GM12878 (cell line): ENCODE results near the gene BCL2L13. TPM values are rescaled to one million over a fixed set of nuclear protein-coding genes. Genes with fewer than 3 reads are reported as not detected.

Experiments used
- FOXM1 ChIP-seq: IDR thresholded peaks from 2 replicates; pipeline ENCODE4 v1.6.1; 2012; ENCODE audit warnings: low read depth, mild to moderate bottlenecking, inconsistent platforms, low read length, moderate library complexity
- KLF5 ChIP-seq: fragments of 450-650 bp; IDR thresholded peaks from 2 replicates; pipeline ENCODE4 v1.6.1; 2014; ENCODE audit warnings: mild to moderate bottlenecking; ENCODE audit not compliant: partially characterized antibody
- PML ChIP-seq: IDR thresholded peaks from 2 replicates; pipeline ENCODE4 v1.6.1; 2012; ENCODE audit warnings: low read length, inconsistent platforms
- PRDM15 ChIP-seq: fragments of 450-650 bp; formaldehyde crosslinking; IDR thresholded peaks from 2 replicates; pipeline ENCODE4 v1.4.0; 2020; ENCODE audit warnings: mild to moderate bottlenecking, moderate library complexity
- RAD21 ChIP-seq: IDR thresholded peaks from 2 replicates; pipeline ENCODE4 v1.6.1; 2011; ENCODE audit warnings: mild to moderate bottlenecking, low read depth, low read length, moderate library complexity; ENCODE audit not compliant: insufficient read depth
- SKIL ChIP-seq: fragments of 450-650 bp; IDR thresholded peaks from 2 replicates; pipeline ENCODE4 v1.6.1; 2017; ENCODE audit warnings: mild to moderate bottlenecking, low read depth, inconsistent platforms; ENCODE audit not compliant: poor library complexity, severe bottlenecking
- TCF3 ChIP-seq: IDR thresholded peaks from 2 replicates; pipeline ENCODE4 v1.6.1; 2012; ENCODE audit warnings: low read depth, mild to moderate bottlenecking, low read length, borderline replicate concordance; ENCODE audit not compliant: insufficient read depth
- ZNF24 ChIP-seq: fragments of 450-650 bp; IDR thresholded peaks from 2 replicates; pipeline ENCODE4 v1.6.1; 2017; ENCODE audit warnings: antibody characterized with exemption, mild to moderate bottlenecking
- ZNF274 ChIP-seq: IDR thresholded peaks from one replicate; pipeline ENCODE4 v1.8.0; 2011; ENCODE audit not compliant: insufficient read length, insufficient read depth
- polyA plus RNA-seq, 11 experiments: library from polyadenylated mRNA; depleted of rRNA in 4 of 11; unstranded in 6 of 11; stranded (reverse) in 5 of 11; fragments of >200 nt; fragmentation: Nextera tagmentation in 4 of 11; fragmentation: Illumina TruSeq in 1 of 11; extraction: Ambion mirVana in 4 of 11; extraction: Trizol in 1 of 11; gene quantifications; 1 replicate in 1 of 11; 2 replicates in 10 of 11; pipeline versions ENCODE4 v1.2.1 to v1.2.3, GENCODE V29; 2011 to 2016; ENCODE audit warnings: inconsistent platforms in 2 of 11, missing spikeins in 2 of 11, low read depth in 1 of 11
- total RNA-seq, 4 experiments: library from RNA; depleted of rRNA in 3 of 4; stranded (reverse); fragments of >200 nt in 3 of 4; fragmentation: Illumina TruSeq in 1 of 4; extraction: Trizol in 1 of 4; gene quantifications; 2 replicates each; pipeline versions ENCODE4 v1.2.1 to v1.2.3, GENCODE V29; 2013 to 2021
- TF ChIP-seq, protein P1 (sequence below): IDR thresholded peaks from 2 replicates; pipeline ENCODE4 v1.6.1; 2012; ENCODE audit warnings: mild to moderate bottlenecking, low read depth, low read length
- TF ChIP-seq, protein P2 (sequence below): IDR thresholded peaks from 2 replicates; pipeline ENCODE4 v1.6.1; 2012; ENCODE audit warnings: improper control_type of control experiment, low read depth, low read length; ENCODE audit not compliant: insufficient replicate concordance
- TF ChIP-seq, protein P3 (sequence below): IDR thresholded peaks from 2 replicates; pipeline ENCODE4 v1.6.1; 2012; ENCODE audit warnings: low read depth, low read length, improper control_type of control experiment

BCL2L13 gene
- total and polyA plus RNA-seq, 10 of the 15 experiments (the other 5 are each of a cell fraction or from before 2014, with no cell fraction given), result 18.6 to 30.6 (median 28.2) TPM

- TF ChIP-seq PRDM15 (CRISPR knock-in tag), result no peak
- no peak for TF ChIP-seq RAD21
- peak; percentile 25; the same call in 1 of the 2 replicates for TF ChIP-seq ZNF24
- TF ChIP-seq, protein P1, sequence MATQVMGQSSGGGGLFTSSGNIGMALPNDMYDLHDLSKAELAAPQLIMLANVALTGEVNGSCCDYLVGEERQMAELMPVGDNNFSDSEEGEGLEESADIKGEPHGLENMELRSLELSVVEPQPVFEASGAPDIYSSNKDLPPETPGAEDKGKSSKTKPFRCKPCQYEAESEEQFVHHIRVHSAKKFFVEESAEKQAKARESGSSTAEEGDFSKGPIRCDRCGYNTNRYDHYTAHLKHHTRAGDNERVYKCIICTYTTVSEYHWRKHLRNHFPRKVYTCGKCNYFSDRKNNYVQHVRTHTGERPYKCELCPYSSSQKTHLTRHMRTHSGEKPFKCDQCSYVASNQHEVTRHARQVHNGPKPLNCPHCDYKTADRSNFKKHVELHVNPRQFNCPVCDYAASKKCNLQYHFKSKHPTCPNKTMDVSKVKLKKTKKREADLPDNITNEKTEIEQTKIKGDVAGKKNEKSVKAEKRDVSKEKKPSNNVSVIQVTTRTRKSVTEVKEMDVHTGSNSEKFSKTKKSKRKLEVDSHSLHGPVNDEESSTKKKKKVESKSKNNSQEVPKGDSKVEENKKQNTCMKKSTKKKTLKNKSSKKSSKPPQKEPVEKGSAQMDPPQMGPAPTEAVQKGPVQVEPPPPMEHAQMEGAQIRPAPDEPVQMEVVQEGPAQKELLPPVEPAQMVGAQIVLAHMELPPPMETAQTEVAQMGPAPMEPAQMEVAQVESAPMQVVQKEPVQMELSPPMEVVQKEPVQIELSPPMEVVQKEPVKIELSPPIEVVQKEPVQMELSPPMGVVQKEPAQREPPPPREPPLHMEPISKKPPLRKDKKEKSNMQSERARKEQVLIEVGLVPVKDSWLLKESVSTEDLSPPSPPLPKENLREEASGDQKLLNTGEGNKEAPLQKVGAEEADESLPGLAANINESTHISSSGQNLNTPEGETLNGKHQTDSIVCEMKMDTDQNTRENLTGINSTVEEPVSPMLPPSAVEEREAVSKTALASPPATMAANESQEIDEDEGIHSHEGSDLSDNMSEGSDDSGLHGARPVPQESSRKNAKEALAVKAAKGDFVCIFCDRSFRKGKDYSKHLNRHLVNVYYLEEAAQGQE, result 0 out of 2 replicates have a peak, but pooled peaks have one; percentile 31
- TF ChIP-seq PML, result 0 out of 2 replicates have a peak, but pooled peaks have one; percentile 44
- TF ChIP-seq KLF5, result peak; percentile 56
- TF ChIP-seq, protein P2, sequence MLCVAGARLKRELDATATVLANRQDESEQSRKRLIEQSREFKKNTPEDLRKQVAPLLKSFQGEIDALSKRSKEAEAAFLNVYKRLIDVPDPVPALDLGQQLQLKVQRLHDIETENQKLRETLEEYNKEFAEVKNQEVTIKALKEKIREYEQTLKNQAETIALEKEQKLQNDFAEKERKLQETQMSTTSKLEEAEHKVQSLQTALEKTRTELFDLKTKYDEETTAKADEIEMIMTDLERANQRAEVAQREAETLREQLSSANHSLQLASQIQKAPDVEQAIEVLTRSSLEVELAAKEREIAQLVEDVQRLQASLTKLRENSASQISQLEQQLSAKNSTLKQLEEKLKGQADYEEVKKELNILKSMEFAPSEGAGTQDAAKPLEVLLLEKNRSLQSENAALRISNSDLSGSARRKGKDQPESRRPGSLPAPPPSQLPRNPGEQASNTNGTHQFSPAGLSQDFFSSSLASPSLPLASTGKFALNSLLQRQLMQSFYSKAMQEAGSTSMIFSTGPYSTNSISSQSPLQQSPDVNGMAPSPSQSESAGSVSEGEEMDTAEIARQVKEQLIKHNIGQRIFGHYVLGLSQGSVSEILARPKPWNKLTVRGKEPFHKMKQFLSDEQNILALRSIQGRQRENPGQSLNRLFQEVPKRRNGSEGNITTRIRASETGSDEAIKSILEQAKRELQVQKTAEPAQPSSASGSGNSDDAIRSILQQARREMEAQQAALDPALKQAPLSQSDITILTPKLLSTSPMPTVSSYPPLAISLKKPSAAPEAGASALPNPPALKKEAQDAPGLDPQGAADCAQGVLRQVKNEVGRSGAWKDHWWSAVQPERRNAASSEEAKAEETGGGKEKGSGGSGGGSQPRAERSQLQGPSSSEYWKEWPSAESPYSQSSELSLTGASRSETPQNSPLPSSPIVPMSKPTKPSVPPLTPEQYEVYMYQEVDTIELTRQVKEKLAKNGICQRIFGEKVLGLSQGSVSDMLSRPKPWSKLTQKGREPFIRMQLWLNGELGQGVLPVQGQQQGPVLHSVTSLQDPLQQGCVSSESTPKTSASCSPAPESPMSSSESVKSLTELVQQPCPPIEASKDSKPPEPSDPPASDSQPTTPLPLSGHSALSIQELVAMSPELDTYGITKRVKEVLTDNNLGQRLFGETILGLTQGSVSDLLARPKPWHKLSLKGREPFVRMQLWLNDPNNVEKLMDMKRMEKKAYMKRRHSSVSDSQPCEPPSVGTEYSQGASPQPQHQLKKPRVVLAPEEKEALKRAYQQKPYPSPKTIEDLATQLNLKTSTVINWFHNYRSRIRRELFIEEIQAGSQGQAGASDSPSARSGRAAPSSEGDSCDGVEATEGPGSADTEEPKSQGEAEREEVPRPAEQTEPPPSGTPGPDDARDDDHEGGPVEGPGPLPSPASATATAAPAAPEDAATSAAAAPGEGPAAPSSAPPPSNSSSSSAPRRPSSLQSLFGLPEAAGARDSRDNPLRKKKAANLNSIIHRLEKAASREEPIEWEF, result no peak
- TF ChIP-seq SKIL, result peak; percentile 73
- TF ChIP-seq TCF3, result no peak
- peak; percentile 65; the same call in 1 of the 2 replicates for TF ChIP-seq FOXM1
- TF ChIP-seq, protein P3, sequence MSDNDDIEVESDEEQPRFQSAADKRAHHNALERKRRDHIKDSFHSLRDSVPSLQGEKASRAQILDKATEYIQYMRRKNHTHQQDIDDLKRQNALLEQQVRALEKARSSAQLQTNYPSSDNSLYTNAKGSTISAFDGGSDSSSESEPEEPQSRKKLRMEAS, result peak; percentile 85
- TF ChIP-seq ZNF274, result no peak
Measured at GRCh38 chr22:17779286-17780115, 140.9 kb downstream of the BCL2L13 start (continued).
